Stimulated activated CD4-positive, alpha-beta T cell treated with anti-CD3 and anti-CD28 coated beads, Interleukin-4, amount 100 ng/mL, for 1 hour (primary cell): ENCODE measurements around the gene CELA2B.
"Not testable (repeated sequence)": the region's sequence is repeated elsewhere in the genome, so short reads cannot be mapped to it uniquely, and the experiment has no call there.

Source experiments
- DNase-seq: peaks from one replicate; pipeline ENCODE4 v3.0.0-alpha.2; 2020

Gene CELA2B

GRCh38 chr1:15501208-15502032, 25.5 kb downstream of the CELA2B start:
- DNase-seq, result peak; percentile 48

DNA sequence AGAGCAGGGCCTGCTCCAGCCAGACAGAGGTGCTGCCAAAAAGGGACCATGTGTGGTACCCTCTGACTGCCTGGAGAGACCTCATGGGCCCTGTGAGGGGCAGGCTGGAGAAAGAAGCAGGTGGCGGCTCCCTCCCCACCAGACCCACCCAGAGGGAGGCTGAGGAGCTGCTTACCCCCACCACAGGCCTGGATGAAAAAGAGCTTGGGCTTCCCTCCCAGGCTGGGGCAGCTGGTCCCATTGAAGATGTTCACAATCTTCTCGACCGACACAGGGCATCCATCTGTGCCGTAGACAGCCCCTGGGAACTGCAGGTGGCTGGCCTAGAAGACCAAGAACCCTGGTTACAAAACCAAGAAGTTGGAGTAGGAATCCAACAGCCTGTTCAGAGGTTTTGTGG, 28.5 kb downstream of the CELA2B start:
- no peak for DNase-seq

GRCh38 chr1:15506831-15507230, 30.9 kb downstream of the CELA2B start:
- no peak for DNase-seq

DNA sequence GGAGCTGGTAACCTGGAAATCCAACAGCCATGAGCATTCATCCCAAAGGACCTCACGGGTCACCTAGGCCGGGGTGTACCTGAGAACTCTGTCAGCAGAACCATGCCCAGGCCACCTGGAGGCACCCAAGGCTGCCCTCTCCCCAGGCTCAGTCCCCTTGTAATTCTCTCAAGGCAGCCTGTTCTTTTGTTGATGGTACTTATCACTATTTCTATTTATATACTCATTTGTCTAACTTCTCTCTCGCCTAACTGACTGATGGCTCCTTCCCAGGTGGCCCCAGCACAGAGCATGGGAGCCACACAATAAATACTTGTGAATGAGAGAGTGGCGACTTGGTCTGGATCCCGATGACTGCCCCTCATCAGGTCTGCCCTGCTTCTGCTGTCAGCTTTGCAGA, 31.4 kb downstream of the CELA2B start:
- DNase-seq, result no peak

DNA sequence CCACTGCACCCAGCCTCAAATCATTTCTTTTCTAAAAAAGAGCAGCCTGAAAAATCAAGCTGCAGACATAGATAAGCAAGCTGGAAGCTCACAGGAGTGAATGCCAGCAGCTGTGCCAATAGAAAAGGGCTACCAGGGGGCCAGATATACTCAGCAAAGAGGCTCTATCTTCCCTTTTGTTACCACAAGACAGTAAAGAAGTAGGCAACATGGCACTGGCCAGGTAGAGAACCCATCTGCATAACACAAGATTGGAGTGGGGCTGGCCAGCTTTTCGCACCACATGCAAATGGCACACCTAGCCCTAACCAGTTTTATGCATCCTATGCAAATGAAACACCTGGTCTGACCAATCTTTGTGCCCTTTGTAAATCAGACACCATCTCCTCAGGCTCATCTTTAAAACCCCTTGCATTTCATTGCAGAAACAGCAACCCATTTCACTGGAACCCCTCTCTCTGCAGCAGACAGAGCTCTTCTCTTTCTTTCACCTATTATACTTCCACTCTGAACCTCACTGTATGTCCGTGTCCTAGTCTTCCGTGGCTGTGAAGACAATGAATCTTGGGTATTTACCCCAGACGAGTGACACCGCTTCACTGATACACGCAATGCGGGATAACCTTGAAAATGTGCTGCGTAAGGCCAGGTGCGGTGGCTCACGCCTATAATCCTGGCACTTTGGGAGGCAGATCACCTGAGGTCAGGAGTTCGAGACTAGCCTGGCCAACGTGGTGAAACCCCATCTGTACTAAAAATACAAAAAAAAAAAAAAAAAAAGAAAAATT, 33.0 kb downstream of the CELA2B start:
- no peak for DNase-seq

DNA sequence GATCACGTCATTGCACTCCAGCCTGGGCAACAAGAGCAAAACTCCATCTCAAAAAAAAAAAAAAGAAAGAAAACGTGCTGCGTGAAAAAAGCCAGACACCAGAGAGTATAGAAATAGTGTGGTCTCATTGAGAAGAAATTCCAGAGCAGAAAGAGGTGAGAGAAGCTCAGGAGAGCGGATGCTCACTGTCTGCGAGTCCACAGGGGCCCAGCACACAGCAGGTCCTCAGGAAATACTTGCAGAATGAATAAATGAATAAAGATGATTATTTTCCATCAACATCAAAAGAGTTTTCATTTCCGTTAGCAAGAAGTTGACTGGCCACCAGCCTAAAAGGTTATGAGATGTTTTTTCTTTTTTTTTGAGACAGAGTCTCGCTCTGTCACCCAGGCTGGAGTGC, 33.7 kb downstream of the CELA2B start:
- DNase-seq, result no peak

DNA sequence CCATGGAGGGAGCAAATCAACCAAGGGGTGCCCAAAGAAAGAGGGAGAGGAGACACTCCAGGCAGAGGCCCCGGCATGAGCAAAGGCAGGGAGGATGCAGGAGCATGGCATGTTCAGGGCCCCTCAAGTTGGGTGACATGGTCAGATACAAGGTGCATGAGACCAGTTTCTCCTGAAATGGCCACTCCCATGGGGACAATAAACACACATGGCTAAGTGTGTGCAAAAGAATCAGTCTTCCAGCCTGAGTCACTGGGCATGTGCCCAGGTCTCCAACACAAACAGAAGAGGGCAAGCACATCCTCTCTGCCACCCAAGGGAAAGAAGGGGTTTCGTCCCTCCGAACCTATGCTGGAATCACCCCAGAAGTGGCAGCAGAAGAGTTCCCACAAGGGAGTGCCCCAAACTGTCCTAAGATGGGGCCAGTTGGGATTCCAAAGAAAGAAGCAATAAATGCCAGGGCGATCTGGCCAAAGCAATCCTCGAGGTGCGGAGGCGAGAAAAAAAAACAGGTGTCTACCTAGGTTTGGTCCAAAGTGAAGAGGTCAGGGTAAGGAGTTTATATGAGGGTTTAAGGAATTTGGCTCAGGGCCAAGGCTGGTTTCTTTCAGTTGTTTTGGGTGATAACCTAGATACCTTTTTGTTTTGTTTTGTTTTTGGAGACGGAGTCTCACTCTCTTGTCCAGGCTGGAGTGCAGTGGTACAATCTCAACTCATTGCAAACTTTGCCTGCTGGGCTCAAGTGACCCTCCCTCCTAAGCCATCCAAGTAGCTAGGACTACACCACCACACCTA, 34.9 kb downstream of the CELA2B start:
- no peak for DNase-seq

DNA sequence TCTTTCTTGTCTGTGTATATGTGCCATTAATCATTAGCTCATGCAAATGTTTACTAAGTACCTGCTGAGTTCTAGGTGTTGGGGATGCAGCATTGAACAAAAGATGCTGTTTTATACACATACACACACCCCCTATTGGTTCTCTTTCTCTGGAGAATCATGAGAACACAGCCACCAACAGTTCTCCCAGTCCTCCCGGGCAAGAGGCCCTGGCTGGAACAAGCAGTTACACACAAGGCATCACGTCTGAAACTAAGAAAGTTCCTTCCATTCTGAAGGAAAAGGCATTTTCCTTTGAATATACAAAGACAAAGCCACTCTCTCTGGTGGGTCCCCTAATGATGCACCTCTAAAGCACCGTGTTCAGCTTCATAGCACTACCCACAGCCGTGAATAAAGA, 37.3 kb downstream of the CELA2B start:
- DNase-seq, result no peak

DNA sequence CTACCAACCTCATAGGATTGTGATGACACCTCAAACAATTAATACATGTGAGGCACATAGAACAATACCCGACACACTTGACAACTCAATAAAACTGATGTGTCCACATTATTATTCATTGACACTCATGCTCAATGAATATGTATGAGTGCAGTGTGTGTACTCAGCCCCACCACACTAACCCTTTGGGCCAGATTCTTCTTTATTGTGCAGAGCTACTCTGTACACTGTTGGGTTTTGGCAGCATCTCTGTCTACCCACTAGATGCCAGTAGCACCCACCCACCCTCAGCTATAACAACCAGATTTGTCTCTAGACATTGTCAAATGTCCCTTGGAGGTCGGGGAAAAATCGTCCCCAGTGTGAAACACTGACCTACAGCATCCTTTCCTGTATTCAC, 38.0 kb downstream of the CELA2B start:
- no peak for DNase-seq

DNA sequence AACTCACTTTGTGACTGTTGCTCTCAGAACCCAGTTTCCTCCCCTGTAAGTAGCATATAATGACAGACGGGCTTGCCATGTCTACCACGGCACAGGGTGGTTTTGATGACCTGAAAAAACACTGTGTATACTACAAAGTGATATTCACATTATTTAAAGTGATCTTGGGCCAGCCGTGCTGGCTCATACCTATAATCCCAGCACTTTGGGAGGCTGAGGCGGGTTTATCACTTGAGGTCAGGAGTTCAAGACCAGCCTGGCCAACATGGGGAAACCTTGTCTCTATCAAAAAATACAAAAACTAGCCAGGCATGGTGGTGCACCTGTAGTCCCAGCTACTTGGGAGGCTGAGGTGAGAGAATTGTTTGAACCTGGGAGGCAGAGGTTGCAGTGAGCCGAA, 38.7 kb downstream of the CELA2B start:
- not testable (repeated sequence) for DNase-seq

DNA sequence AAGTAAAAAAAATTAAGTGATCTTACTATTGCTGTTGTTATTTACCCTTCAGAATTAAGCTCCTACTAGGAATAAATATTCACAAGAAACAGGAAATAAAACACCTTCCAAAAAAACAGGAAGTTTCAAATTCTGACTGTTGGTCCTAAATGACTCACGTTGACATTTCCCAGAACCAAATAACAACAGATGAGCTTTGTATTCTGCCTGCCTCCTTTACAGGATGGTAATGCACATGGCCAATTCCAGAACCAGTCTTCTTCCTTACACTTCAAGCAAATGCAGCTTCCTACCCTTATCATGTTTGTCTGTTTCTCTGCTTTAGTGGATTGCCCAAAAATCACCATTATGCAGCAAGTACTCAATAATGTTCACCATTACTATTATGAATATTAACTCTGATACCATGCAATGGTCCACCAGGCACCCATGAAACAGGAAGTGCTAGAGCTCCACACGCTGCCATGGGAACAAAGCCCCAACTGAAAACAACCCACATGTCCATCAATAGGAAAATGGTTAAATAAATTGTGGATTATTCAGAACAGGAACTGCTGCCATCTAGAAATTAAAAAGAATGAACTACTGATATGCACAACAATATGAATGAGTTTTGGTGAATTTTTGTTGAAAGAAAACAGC, 39.2 kb downstream of the CELA2B start:
- DNase-seq, result no peak

DNA sequence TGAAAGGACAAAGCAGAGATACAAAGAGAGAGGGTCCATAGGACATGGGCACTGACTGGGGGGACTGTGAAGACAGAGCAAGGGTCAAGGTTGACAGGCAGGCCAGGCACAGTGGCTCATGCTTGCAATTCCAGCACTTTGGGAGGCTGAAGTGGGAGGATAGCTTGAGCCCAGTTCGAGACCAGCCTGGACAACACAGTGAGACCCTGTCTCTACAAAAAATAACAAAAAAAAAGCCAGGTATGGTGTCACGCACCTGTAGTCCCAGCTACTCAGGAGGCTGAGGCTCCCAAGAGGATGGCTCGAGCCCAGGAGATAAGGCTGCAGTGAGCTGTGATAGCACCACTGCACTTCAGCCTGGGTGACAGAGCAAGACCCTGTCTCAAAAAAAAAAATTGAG, 43.7 kb downstream of the CELA2B start:
- no peak for DNase-seq

GRCh38 chr1:15521206-15521906, 45.5 kb downstream of the CELA2B start:
- DNase-seq, result not testable (repeated sequence)

DNA sequence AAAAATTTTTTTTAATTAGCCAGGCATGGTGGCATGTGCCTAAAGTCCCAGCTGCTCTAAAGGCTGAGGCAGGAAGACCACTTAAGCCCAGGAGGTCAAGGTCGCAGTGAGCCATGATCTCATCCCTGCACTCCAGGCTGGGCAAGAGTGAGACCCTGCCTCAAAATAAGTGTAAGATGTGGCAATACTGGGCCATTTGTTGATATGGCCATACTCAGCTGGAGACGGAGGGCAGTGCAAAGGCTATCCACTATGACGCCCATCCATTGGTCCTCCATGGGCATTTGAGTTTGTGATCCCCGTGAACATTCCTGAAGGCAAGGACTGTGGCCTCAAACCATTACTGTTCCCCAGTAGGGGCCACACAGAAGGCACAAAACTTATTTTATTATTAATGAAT, 46.6 kb downstream of the CELA2B start:
- no peak for DNase-seq

DNA sequence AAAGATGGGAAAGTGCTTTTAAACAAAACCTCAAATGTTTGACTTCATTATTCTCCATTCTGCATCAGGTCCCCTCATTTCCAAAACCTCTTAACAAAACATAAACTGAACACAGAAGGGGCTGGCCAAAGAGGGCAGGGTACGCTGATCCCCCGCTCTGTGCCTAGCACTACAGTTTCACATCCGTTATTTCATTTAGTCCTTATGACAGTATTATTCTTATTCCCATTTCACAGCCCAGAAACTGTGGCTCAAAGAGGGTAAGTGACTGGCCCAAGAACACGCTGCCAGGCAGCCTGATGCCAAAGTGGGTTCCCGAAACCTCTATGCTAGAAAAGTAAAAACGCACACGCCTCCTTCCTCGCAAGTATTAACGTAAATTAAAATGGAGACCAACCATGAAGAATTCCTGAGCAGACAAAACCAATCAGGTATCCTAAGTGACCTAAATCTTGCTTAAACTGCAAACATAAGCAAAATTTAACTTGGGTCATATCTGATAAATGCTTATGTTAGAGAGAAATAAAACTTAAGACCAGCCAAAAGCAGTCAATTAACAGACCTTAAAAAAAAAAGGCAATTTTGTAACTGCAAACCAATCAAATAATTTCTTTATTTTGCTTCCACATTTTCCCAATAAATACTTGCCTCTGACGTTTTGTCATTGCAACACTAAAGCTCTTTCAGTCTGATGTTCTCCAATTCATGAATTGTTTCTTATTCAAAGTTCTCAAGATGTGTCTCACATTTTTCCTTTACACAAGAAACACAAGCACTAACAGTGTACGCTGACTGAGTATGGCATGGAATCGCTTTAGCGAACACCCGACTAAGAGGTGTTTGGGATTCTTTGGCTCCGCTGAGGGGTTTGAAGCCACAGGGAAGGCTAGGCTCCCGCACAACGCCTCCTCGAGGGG, 47.5 kb downstream of the CELA2B start:
- DNase-seq, result no peak

- no peak for DNase-seq
These were observed 48.0 kb downstream of the CELA2B start, which contains the start of gene CASP9 for GRCh38 chr1:15524021-15524282. Gene CASP9 (minus strand): TSS chr1:15524215. CDS start chr1:15524200, 15 bp downstream.

- peak; percentile 100 for DNase-seq
These were observed 48.6 kb downstream of the CELA2B start for GRCh38 chr1:15524283-15525049.

GRCh38 chr1:15525050-15526020, 49.4 kb downstream of the CELA2B start:
- no peak for DNase-seq

GRCh38 chr1:15526021-15526489, 50.2 kb downstream of the CELA2B start:
- DNase-seq, result no peak
